Inflammatory macrophage treated with lipopolysaccharide for 1 hour (primary cell): Measurements from ENCODE around the gene KLK13.
A peak's percentile ranks its signal among the peaks of the same experiment; 100 is the strongest.

Experiments
- DNase-seq, 2 donors: peaks; one replicate each; pipeline ENCODE4 v3.0.0-alpha.2; 2020 to 2022

Gene KLK13

GRCh38 chr19:51060336-51060735 lies 4.6 kb downstream of the KLK13 start:
- DNase-seq, result no peak

GRCh38 chr19:51059715-51060114 lies 5.2 kb downstream of the KLK13 start:
- no peak for DNase-seq

GRCh38 chr19:51055866-51056265 lies 9.0 kb downstream of the KLK13 start:
- DNase-seq, result no peak

- no peak for DNase-seq
Observed at GRCh38 chr19:51047031-51047335, 17.9 kb downstream of the KLK13 start.

GRCh38 chr19:51044327-51044726 lies 20.6 kb downstream of the KLK13 start:
- no peak for DNase-seq

GRCh38 chr19:51043497-51043896 lies 21.4 kb downstream of the KLK13 start:
- DNase-seq, result no peak

GRCh38 chr19:51040151-51040550 lies 24.7 kb downstream of the KLK13 start:
- DNase-seq, result no peak

- no peak for DNase-seq
Observed at GRCh38 chr19:51036519-51036918, 28.4 kb downstream of the KLK13 start.

GRCh38 chr19:51034704-51035103 lies 30.2 kb downstream of the KLK13 start, which contains the start of gene KLK12:
KLK12 (minus strand) TSS chr19:51035002; CDS start chr19:51034621, 381 bp downstream.
- DNase-seq, result no peak

- no peak for DNase-seq
Observed at GRCh38 chr19:51031880-51032225, 33.0 kb downstream of the KLK13 start.

GRCh38 chr19:51031220-51031879 lies 33.5 kb downstream of the KLK13 start:
- no peak for DNase-seq

- DNase-seq, result no peak
Observed at GRCh38 chr19:51030631-51031030, 34.3 kb downstream of the KLK13 start.

GRCh38 chr19:51029718-51030117 lies 35.2 kb downstream of the KLK13 start:
- no peak for DNase-seq

- DNase-seq, result no peak
Observed at GRCh38 chr19:51027873-51028272, 37.0 kb downstream of the KLK13 start.

GRCh38 chr19:51027126-51027806 lies 37.6 kb downstream of the KLK13 start:
- no peak for DNase-seq

- no peak for DNase-seq
Observed at GRCh38 chr19:51026554-51026831, 38.4 kb downstream of the KLK13 start, which contains the start of gene KLK11. KLK11 (minus strand) TSS chr19:51026616; CDS start chr19:51025631, 985 bp downstream.

- DNase-seq, result no peak
Observed at GRCh38 chr19:51025809-51026553, 38.9 kb downstream of the KLK13 start.

- DNase-seq, result no peak
Observed at GRCh38 chr19:51025401-51025800, 39.5 kb downstream of the KLK13 start.

- DNase-seq, result no peak
Observed at GRCh38 chr19:51024924-51025323, 40.0 kb downstream of the KLK13 start.

- DNase-seq, result no peak
Observed at GRCh38 chr19:51023946-51024345, 40.9 kb downstream of the KLK13 start.

- no peak for DNase-seq
Observed at GRCh38 chr19:51022526-51022925, 42.4 kb downstream of the KLK13 start.

- peak; percentile 25 to 65 for DNase-seq
Observed at GRCh38 chr19:51020988-51021651, 43.8 kb downstream of the KLK13 start.

GRCh38 chr19:51019544-51019925 lies 45.4 kb downstream of the KLK13 start, which contains the start of gene KLK10:
KLK10 (minus strand) TSS chr19:51019709; CDS start chr19:51019130, 579 bp downstream.
- no peak for DNase-seq
